ENCODE measurements around the gene DISP1.

Gene DISP1

GRCh38 chr1:222777463-222777862, 37.4 kb upstream of the DISP1 start:
- no peak overlapping the region for H3K4me3 ChIP-seq (ENCODE audit: low read length)
- no peak for DNase-seq (ENCODE audit: low read depth)
- TF ChIP-seq CTCF (conservative IDR thresholded peaks at IDR 0.05; ENCODE audit: low read depth, low read length), result no peak

- no peak for DNase-seq (ENCODE audit: low read depth)
- no peak overlapping the region for H3K4me3 ChIP-seq (ENCODE audit: low read length)
- TF ChIP-seq CTCF (conservative IDR thresholded peaks at IDR 0.05; ENCODE audit: low read depth, low read length), result no peak
Observed at GRCh38 chr1:222777977-222778376, 36.9 kb upstream of the DISP1 start.

GRCh38 chr1:222781251-222781650, 33.6 kb upstream of the DISP1 start:
- TF ChIP-seq CTCF (conservative IDR thresholded peaks at IDR 0.05; ENCODE audit: low read depth, low read length), result no peak
- DNase-seq (ENCODE audit: low read depth), result no peak
- H3K4me3 ChIP-seq (ENCODE audit: low read length), result no peak overlapping the region

GRCh38 chr1:222783051-222783450, 31.8 kb upstream of the DISP1 start:
- no peak for DNase-seq (ENCODE audit: low read depth)
- no peak for TF ChIP-seq CTCF (conservative IDR thresholded peaks at IDR 0.05; ENCODE audit: low read depth, low read length)
- H3K4me3 ChIP-seq (ENCODE audit: low read length), result no peak overlapping the region

GRCh38 chr1:222784371-222784770, 30.5 kb upstream of the DISP1 start:
- no peak for TF ChIP-seq CTCF (conservative IDR thresholded peaks at IDR 0.05; ENCODE audit: low read depth, low read length)

GRCh38 chr1:222784916-222785315, 29.9 kb upstream of the DISP1 start:
- no peak overlapping the region for H3K4me3 ChIP-seq (ENCODE audit: low read length)
- TF ChIP-seq CTCF (conservative IDR thresholded peaks at IDR 0.05; ENCODE audit: low read depth, low read length), result no peak

More at GRCh38 chr1:222784371-222784770, 30.5 kb upstream of the DISP1 start:
- DNase-seq (ENCODE audit: low read depth), result no peak
- H3K4me3 ChIP-seq (ENCODE audit: low read length), result no peak overlapping the region

GRCh38 chr1:222785529-222785928, 29.3 kb upstream of the DISP1 start:
- H3K4me3 ChIP-seq (ENCODE audit: low read length), result no peak overlapping the region
- TF ChIP-seq CTCF (conservative IDR thresholded peaks at IDR 0.05; ENCODE audit: low read depth, low read length), result no peak
- DNase-seq (ENCODE audit: low read depth), result no peak

More at GRCh38 chr1:222784916-222785315, 29.9 kb upstream of the DISP1 start:
- DNase-seq (ENCODE audit: low read depth), result no peak
